K562 (cell line): ENCODE measurements around the gene SLC7A4. TPM values are rescaled to one million over a fixed set of nuclear protein-coding genes. Genes with fewer than 3 reads are reported as not detected.

Experiments used
- CHCHD3 ChIP-seq: fragments of 250-450 bp; sonication (Bioruptor Pico); IDR thresholded peaks from 2 replicates; pipeline ENCODE4 v2.1.2; 2022; ENCODE audit warnings: mild to moderate bottlenecking
- ERF ChIP-seq: fragments of 450-650 bp; formaldehyde crosslinking; IDR thresholded peaks from 2 replicates; pipeline ENCODE4 v1.4.0; 2020; ENCODE audit warnings: mild to moderate bottlenecking, mixed read lengths
- GATA2 ChIP-seq: sonication (generic); formaldehyde crosslinking; IDR thresholded peaks from 2 replicates; pipeline ENCODE4 v1.4.0; 2020; ENCODE audit warnings: mild to moderate bottlenecking, missing genetic modification reagents
- KDM2B ChIP-seq: fragments of 250-450 bp; sonication (Bioruptor Pico); IDR thresholded peaks from 2 replicates; pipeline ENCODE4 v1.8.0; 2021; ENCODE audit warnings: mild to moderate bottlenecking, moderate library complexity
- MLX ChIP-seq, 2 experiments: fragments of 450-650 bp in 1 of 2; sonication (generic) in 1 of 2; formaldehyde crosslinking; conservative IDR thresholded peaks; 2 replicates each; pipeline versions ENCODE4 v1.4.0 to v1.8.1; 2020 to 2022; ENCODE audit warnings: mild to moderate bottlenecking in 1 of 2, missing genetic modification reagents in 1 of 2
- MTA1 ChIP-seq: fragments of 450-650 bp; IDR thresholded peaks from 2 replicates; pipeline ENCODE4 v1.6.1; 2017; ENCODE audit warnings: borderline replicate concordance
- POU5F1 ChIP-seq: fragments of 150-350 bp; IDR thresholded peaks from 2 replicates; pipeline ENCODE4 v1.6.1; 2014; ENCODE audit warnings: borderline replicate concordance, low read length, low read depth, mild to moderate bottlenecking; ENCODE audit not compliant: partially characterized antibody
- ZBTB9 ChIP-seq: fragments of 450-650 bp; formaldehyde crosslinking; IDR thresholded peaks from 2 replicates; pipeline ENCODE4 v1.4.0; 2020; ENCODE audit warnings: mild to moderate bottlenecking, moderate library complexity
- ZKSCAN1 ChIP-seq: fragments of 150-350 bp; IDR thresholded peaks from 2 replicates; pipeline ENCODE4 v1.6.1; 2016; ENCODE audit warnings: low read depth, low read length
- ZNF407 ChIP-seq: fragments of 450-650 bp; IDR thresholded peaks from 2 replicates; pipeline ENCODE4 v1.6.1; 2016; ENCODE audit warnings: low read depth
- ZNF507 ChIP-seq: conservative IDR thresholded peaks from 2 replicates; pipeline ENCODE4 v1.6.1; 2017; ENCODE audit warnings: missing genetic modification characterization, missing compliant biosample characterization
- ZNF609 ChIP-seq: sonication (generic); formaldehyde crosslinking; IDR thresholded peaks from 2 replicates; pipeline ENCODE4 v1.8.1; 2023; ENCODE audit warnings: missing genetic modification reagents, mild to moderate bottlenecking, borderline replicate concordance
- polyA plus RNA-seq, 8 experiments: library from polyadenylated mRNA; depleted of rRNA in 4 of 8; stranded (reverse) in 5 of 8; unstranded in 3 of 8; fragments of >200 nt; fragmentation: Nextera tagmentation in 2 of 8; fragmentation: Illumina TruSeq in 1 of 8; extraction: Ambion mirVana in 2 of 8; extraction: Trizol in 1 of 8; gene quantifications; 2 replicates each; pipeline versions ENCODE4 v1.2.1 to v1.2.3, GENCODE V29; 2011 to 2014; ENCODE audit warnings: inconsistent platforms in 1 of 8, missing spikeins in 1 of 8
- total RNA-seq, 7 experiments: library from RNA; depleted of rRNA in 6 of 7; stranded (reverse); fragments of >200 nt in 6 of 7; fragmentation: Illumina TruSeq in 2 of 7; extraction: Trizol in 2 of 7; gene quantifications; 2 replicates each; pipeline versions ENCODE4 v1.2.1 to v1.2.3, GENCODE V29; 2011 to 2021; ENCODE audit warnings: low replicate concordance in 1 of 7

Gene SLC7A4
- total and polyA plus RNA-seq, 9 of the 15 experiments (the other 6 are each of a cell fraction or from before 2014, with no cell fraction given), result not detected

GRCh38 chr22:21051145-21051830, 18.9 kb upstream of the SLC7A4 start (continued):
- TF ChIP-seq ZNF407 (no peak), ZNF507 (no peak), ERF (CRISPR knock-in tag) (no peak), MTA1 (no peak), ZKSCAN1 (0 out of 2 replicates have a peak, but pooled peaks have one; percentile 15), GATA2 (CRISPR knock-in tag) (no peak), POU5F1 (no peak), CHCHD3 (0 out of 2 replicates have a peak, but pooled peaks have one; percentile 39), KDM2B (CRISPR knock-in tag) (no peak), ZBTB9 (CRISPR knock-in tag) (no peak), ZNF609 (CRISPR knock-in tag) (no peak), MLX (CRISPR knock-in tag; conservative IDR thresholded peaks at IDR 0.05) (no peak)
